Caco-2 (cell line): Measurements from ENCODE around the gene TMPRSS4. TPM values are rescaled to one million over a fixed set of nuclear protein-coding genes. Genes with fewer than 3 reads are reported as not detected.

Source experiments
- BruUV-seq: library from RNA; stranded (reverse); fragments of 400-500 nt; replicated peaks from 2 replicates; lab custom pipeline; 2021; lab: Mats Ljungman, UMichigan
- CTCF ChIA-PET: fragments of 300-600 bp; sonication (Branson Sonifier 250); formaldehyde crosslinking; loops from one replicate; lab custom pipeline; 2022; ENCODE audit warnings: antibody characterized with exemption; lab: Charles Lee
- POLR2A ChIA-PET: fragments of 300-600 bp; sonication (Branson Sonifier 250); formaldehyde crosslinking; loops from one replicate; lab custom pipeline; 2022; ENCODE audit warnings: antibody characterized with exemption; lab: Charles Lee
- DNase-seq, 2 experiments: peaks; one replicate each; pipeline versions ENCODE4 v3.0.0 to v3.0.0-alpha.2; 2020 to 2022
- H3K27me3 ChIP-seq: replicated peaks from 2 replicates; pipeline ENCODE4 v1.6.0; 2011; ENCODE audit warnings: low read length; ENCODE audit not compliant: control insufficient read depth, insufficient read depth
- H3K36me3 ChIP-seq: 2 replicates; pipeline ENCODE4 v1.5.1; 2011; ENCODE audit warnings: low read length; ENCODE audit not compliant: control insufficient read depth, insufficient read depth
- H3K4me1 ChIP-seq: fragments of 250-450 bp; sonication (Bioruptor Pico); 2 replicates; pipeline ENCODE4 v1.5.1; 2020; ENCODE audit warnings: mild to moderate bottlenecking
- H3K4me3 ChIP-seq: 2 replicates; pipeline ENCODE4 v1.5.1; 2011; ENCODE audit warnings: low read depth, mild to moderate bottlenecking, control low read depth, low read length
- H3K9me3 ChIP-seq: fragments of 250-450 bp; sonication (Bioruptor Pico); 2 replicates; pipeline ENCODE4 v1.5.1; 2020; ENCODE audit warnings: mild to moderate bottlenecking, moderate library complexity
- H3K27ac Mint-ChIP-seq: one replicate; pipeline ENCODE4 v1.8.0; 2022; ENCODE audit warnings: mixed read lengths; ENCODE audit not compliant: unreplicated experiment
- H3K27me3 Mint-ChIP-seq: one replicate; pipeline ENCODE4 v1.8.0; 2022; ENCODE audit warnings: mixed read lengths; ENCODE audit not compliant: insufficient read depth, unreplicated experiment
- H3K36me3 Mint-ChIP-seq: one replicate; pipeline ENCODE4 v1.8.0; 2022; ENCODE audit warnings: mild to moderate bottlenecking, mixed read lengths; ENCODE audit not compliant: insufficient read depth, unreplicated experiment
- H3K4me1 Mint-ChIP-seq: one replicate; pipeline ENCODE4 v1.8.0; 2022; ENCODE audit warnings: low read depth, mixed read lengths; ENCODE audit not compliant: unreplicated experiment
- H3K4me3 Mint-ChIP-seq: one replicate; pipeline ENCODE4 v1.8.0; 2022; ENCODE audit warnings: mild to moderate bottlenecking, moderate library complexity, mixed read lengths; ENCODE audit not compliant: unreplicated experiment
- H3K9me3 Mint-ChIP-seq: one replicate; pipeline ENCODE4 v1.8.0; 2022; ENCODE audit warnings: mixed read lengths; ENCODE audit not compliant: unreplicated experiment
- intact Hi-C: fragments of 100-400 bp; cut with micrococcal nuclease; formaldehyde crosslinking; loops from one replicate; pipeline ENCODE4 v1.10.0; 2022; ENCODE audit not compliant: unreplicated experiment
- total RNA-seq: library from RNA; stranded (reverse); gene quantifications from 2 replicates; pipeline ENCODE4 v1.2.3, GENCODE V29; 2022
- TF ChIP-seq, protein P1 (sequence below), 2 experiments: fragments of 200-600 bp in 1 of 2; IDR thresholded peaks; 1 replicate in 1 of 2; 2 replicates in 1 of 2; pipeline versions ENCODE4 v1.5.1 to v1.8.0; 2011 to 2022; ENCODE audit warnings: antibody characterized with exemption in 1 of 2, control low read depth in 1 of 2, inconsistent platforms in 1 of 2, low read depth in 1 of 2, low read length in 1 of 2, mild to moderate bottlenecking in 1 of 2, moderate library complexity in 1 of 2; ENCODE audit not compliant: insufficient read depth in 1 of 2, severe bottlenecking in 1 of 2, unreplicated experiment in 1 of 2

The TMPRSS4 gene
- total RNA-seq, 1 experiment from 2014 or later, result 86.4 TPM

GRCh38 chr11:118136341-118136740 lies 59.5 kb downstream of the TMPRSS4 start:
- Histone ChIP-seq H3K4me1 (no peaks in the 10 kb centered on the region), H3K4me3 (no peak overlapping the region), H3K36me3 (no peaks in the 10 kb centered on the region), H3K9me3 (no peaks in the 10 kb centered on the region), H3K27me3 (no peaks in the 10 kb centered on the region; the same call in 1 of the 2 replicates)
- CTCF ChIA-PET, result no interaction called here
- Mint-ChIP-seq H3K36me3 (no peaks in the 10 kb centered on the region), H3K4me3 (no peak overlapping the region), H3K9me3 (no peaks in the 10 kb centered on the region), H3K4me1 (no peaks in the 10 kb centered on the region), H3K27ac (no peak overlapping the region), H3K27me3 (peaks cover 7% of the 10 kb centered on the region)
- no peak for DNase-seq
- TF ChIP-seq, protein P1, sequence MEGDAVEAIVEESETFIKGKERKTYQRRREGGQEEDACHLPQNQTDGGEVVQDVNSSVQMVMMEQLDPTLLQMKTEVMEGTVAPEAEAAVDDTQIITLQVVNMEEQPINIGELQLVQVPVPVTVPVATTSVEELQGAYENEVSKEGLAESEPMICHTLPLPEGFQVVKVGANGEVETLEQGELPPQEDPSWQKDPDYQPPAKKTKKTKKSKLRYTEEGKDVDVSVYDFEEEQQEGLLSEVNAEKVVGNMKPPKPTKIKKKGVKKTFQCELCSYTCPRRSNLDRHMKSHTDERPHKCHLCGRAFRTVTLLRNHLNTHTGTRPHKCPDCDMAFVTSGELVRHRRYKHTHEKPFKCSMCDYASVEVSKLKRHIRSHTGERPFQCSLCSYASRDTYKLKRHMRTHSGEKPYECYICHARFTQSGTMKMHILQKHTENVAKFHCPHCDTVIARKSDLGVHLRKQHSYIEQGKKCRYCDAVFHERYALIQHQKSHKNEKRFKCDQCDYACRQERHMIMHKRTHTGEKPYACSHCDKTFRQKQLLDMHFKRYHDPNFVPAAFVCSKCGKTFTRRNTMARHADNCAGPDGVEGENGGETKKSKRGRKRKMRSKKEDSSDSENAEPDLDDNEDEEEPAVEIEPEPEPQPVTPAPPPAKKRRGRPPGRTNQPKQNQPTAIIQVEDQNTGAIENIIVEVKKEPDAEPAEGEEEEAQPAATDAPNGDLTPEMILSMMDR (IDR thresholded peaks at IDR 0.05; ENCODE audit: insufficient read depth in 1 of 2, low read depth in 1 of 2, low read length in 1 of 2, severe bottlenecking in 1 of 2, unreplicated experiment in 1 of 2), result no peak
- intact Hi-C loops, result no loop called here
- no TSS peak for BruUV-seq
- POLR2A ChIA-PET, result no interaction called here

DNA sequence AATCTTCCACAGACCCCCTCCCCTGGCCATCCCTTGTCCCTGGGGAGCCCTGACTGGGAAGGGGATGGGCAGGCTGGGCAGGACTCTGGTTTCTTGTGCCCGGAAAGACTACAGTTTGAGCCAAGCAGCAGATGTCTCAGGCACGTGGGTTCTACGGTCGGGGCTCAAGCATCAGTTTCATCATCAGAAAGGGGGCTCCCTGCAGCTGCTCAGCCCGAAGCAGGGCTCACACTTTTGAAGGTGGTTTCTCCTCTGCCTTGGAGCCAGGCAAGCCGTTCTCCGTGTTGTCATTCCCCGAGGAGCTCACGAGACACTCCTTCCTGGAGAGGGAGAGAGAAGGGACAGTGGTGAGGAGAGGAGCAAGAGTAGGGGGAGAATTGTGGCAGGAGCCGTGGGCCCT lies 59.9 kb downstream of the TMPRSS4 start:
- TF ChIP-seq, protein P1 (IDR thresholded peaks at IDR 0.05; ENCODE audit: insufficient read depth in 1 of 2, low read depth in 1 of 2, low read length in 1 of 2, severe bottlenecking in 1 of 2, unreplicated experiment in 1 of 2), result no peak
- Histone ChIP-seq H3K9me3 (no peaks in the 10 kb centered on the region), H3K4me3 (no peak overlapping the region), H3K27me3 (no peaks in the 10 kb centered on the region; the same call in 1 of the 2 replicates), H3K4me1 (no peaks in the 10 kb centered on the region), H3K36me3 (no peaks in the 10 kb centered on the region)
- no peak for DNase-seq
- Mint-ChIP-seq H3K27ac (no peak overlapping the region), H3K27me3 (peaks cover 7% of the 10 kb centered on the region), H3K4me1 (peaks cover 2% of the 10 kb centered on the region), H3K4me3 (no peak overlapping the region), H3K9me3 (no peaks in the 10 kb centered on the region), H3K36me3 (no peaks in the 10 kb centered on the region)
- POLR2A ChIA-PET, result no interaction called here
- no TSS peak for BruUV-seq
- intact Hi-C loops, result no loop called here
- CTCF ChIA-PET, result no interaction called here

DNA sequence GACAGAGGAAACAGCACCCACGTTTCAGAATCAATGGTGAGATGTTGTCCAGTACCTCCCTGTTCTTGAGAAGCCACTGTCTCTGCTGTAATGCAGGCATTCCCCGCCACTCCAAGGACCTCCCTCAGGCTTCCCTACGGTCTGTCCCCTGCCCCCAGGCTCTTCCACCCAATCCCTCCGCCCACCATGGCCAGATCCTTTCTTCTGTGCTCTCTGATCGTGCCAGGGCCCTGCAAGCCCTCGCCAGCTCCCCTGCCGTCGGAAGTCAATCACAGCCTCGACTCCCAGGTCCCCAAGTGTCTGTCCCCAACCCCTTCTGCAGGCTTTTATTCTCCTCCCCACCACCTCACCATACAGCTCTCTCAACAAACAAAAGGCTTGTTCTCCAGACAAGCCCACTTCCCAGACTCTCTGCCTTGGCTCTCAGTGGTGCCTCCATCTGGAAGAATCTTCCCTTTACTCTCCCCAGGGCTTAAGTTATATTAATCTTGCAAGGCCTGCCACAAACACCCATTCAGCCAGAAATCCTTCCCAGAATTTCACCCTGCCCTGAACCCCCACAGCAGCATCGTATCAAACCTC lies 62.1 kb downstream of the TMPRSS4 start:
- TF ChIP-seq, protein P1 (IDR thresholded peaks at IDR 0.05; ENCODE audit: insufficient read depth in 1 of 2, low read depth in 1 of 2, low read length in 1 of 2, severe bottlenecking in 1 of 2, unreplicated experiment in 1 of 2), result no peak
- Mint-ChIP-seq H3K9me3 (no peaks in the 10 kb centered on the region), H3K4me1 (peaks cover 17% of the 10 kb centered on the region), H3K4me3 (no peak overlapping the region), H3K27ac (no peak overlapping the region), H3K27me3 (peaks cover 7% of the 10 kb centered on the region), H3K36me3 (no peaks in the 10 kb centered on the region)
- DNase-seq, result peak in 1 of 2 experiments; percentile 36
- no TSS peak for BruUV-seq
- Histone ChIP-seq H3K36me3 (no peaks in the 10 kb centered on the region), H3K4me3 (no peak overlapping the region), H3K4me1 (peaks cover 7% of the 10 kb centered on the region), H3K27me3 (no peaks in the 10 kb centered on the region; the same call in 1 of the 2 replicates), H3K9me3 (no peaks in the 10 kb centered on the region)
- intact Hi-C loops, result no loop called here
- CTCF ChIA-PET, result interaction anchor here (2.1 kb wide), 1 partner anchor 33 kb away, joined by 5 read pairs; no protein-coding TSS in a partner anchor
- POLR2A ChIA-PET, result no interaction called here
